B cell (primary cell): Measurements from ENCODE around the gene ANTKMT. TPM values are rescaled to one million over a fixed set of nuclear protein-coding genes. Genes with fewer than 3 reads are reported as not detected.
A peak's percentile ranks its signal among the peaks of the same experiment; 100 is the strongest.

Experiments
- ATAC-seq: fragments of 200-7000 bp; cut with Tn5 transposase; one replicate; pipeline ENCODE4 v1.10.0; 2021; ENCODE audit warnings: low read depth, mild to moderate bottlenecking, moderate number of reproducible peaks, moderate library complexity
- CTCF ChIA-PET: fragments of 350-600 bp; sonication (Branson Sonifier 250); formaldehyde crosslinking; loops from one replicate; lab custom pipeline; 2021; ENCODE audit warnings: antibody characterized with exemption, inconsistent platforms; lab: Charles Lee
- POLR2A ChIA-PET: fragments of 350-600 bp; sonication (Branson Sonifier 250); formaldehyde crosslinking; loops from one replicate; lab custom pipeline; 2021; ENCODE audit warnings: antibody characterized with exemption; lab: Charles Lee
- DNase-seq: peaks from one replicate; pipeline ENCODE4 v3.0.0; 2013
- H2AFZ ChIP-seq: 2 replicates; pipeline ENCODE4 v1.6.1; 2012; ENCODE audit warnings: mild to moderate bottlenecking, low read depth, low read length; ENCODE audit not compliant: insufficient read depth, poor library complexity, severe bottlenecking
- H3K27ac ChIP-seq, 2 donors: 1 replicate in 1 of 2; 2 replicates in 1 of 2; pipeline ENCODE4 v1.5.1; 2012 to 2013; ENCODE audit warnings: low read length in 2 of 2, mild to moderate bottlenecking in 2 of 2, moderate library complexity in 1 of 2
- H3K27me3 ChIP-seq, 4 experiments: fragments of 200-600 bp in 1 of 4; sonication (generic) in 1 of 4; replicated peaks in 1 of 4; 1 replicate in 2 of 4; 2 replicates in 2 of 4; pipeline versions ENCODE4 v1.6.1 to v1.7.0; 2013 to 2016; ENCODE audit warnings: low read length in 3 of 4, mild to moderate bottlenecking in 2 of 4, mixed read lengths in 1 of 4, moderate library complexity in 1 of 4; ENCODE audit not compliant: insufficient read depth in 4 of 4, control insufficient read depth in 3 of 4; ENCODE audit errors: control extremely low read depth in 1 of 4
- H3K36me3 ChIP-seq, 2 experiments: replicated peaks in 1 of 2; 1 replicate in 1 of 2; 2 replicates in 1 of 2; pipeline versions ENCODE4 v1.6.1 to v1.7.1; 2013; ENCODE audit warnings: low read length in 1 of 2; ENCODE audit not compliant: insufficient read depth in 2 of 2, control insufficient read depth in 1 of 2; ENCODE audit errors: control extremely low read depth in 1 of 2, extremely low read depth in 1 of 2
- H3K4me1 ChIP-seq, 2 donors: fragments of 200-600 bp in 1 of 2; sonication (generic) in 1 of 2; 1 replicate in 1 of 2; 2 replicates in 1 of 2; pipeline versions ENCODE4 v1.5.1 to v1.6.1; 2013 to 2017; ENCODE audit warnings: low read length in 2 of 2; ENCODE audit not compliant: control insufficient read depth in 2 of 2, insufficient read depth in 2 of 2
- H3K4me2 ChIP-seq: replicated peaks from 2 replicates; pipeline ENCODE3; 2012; ENCODE audit warnings: mild to moderate bottlenecking, low read depth, low read length; ENCODE audit not compliant: poor library complexity, severe bottlenecking
- H3K4me3 ChIP-seq, 5 experiments: fragments of 200-600 bp in 1 of 5; sonication (generic) in 1 of 5; 1 replicate in 3 of 5; 2 replicates in 2 of 5; pipeline versions ENCODE4 v1.5.1 to v1.7.0; 2011 to 2016; ENCODE audit warnings: low read length in 4 of 5, mild to moderate bottlenecking in 4 of 5, low read depth in 2 of 5, control low read depth in 1 of 5, moderate library complexity in 1 of 5; ENCODE audit not compliant: insufficient read depth in 1 of 5; ENCODE audit errors: control extremely low read depth in 1 of 5, extremely low read depth in 1 of 5
- H3K79me2 ChIP-seq: fragments of 200-600 bp; sonication (generic); one replicate; pipeline ENCODE4 v1.6.0; 2016; ENCODE audit warnings: low read length; ENCODE audit not compliant: control insufficient read depth, insufficient read depth
- H3K9ac ChIP-seq: fragments of 200-600 bp; sonication (generic); 2 replicates; pipeline ENCODE4 v1.6.1; 2017; ENCODE audit warnings: mild to moderate bottlenecking, low read length, moderate library complexity
- H3K9me3 ChIP-seq, 3 donors: one replicate each; pipeline versions ENCODE4 v1.6.1 to v1.7.1; 2013; ENCODE audit warnings: low read length in 2 of 3; ENCODE audit not compliant: control insufficient read depth in 2 of 3, insufficient read depth in 1 of 3; ENCODE audit errors: control extremely low read depth in 1 of 3
- H4K20me1 ChIP-seq: 2 replicates; pipeline ENCODE4 v1.6.0; 2012; ENCODE audit warnings: mild to moderate bottlenecking, low read length; ENCODE audit not compliant: insufficient read depth, control insufficient read depth, poor library complexity, severe bottlenecking
- H3K27ac Mint-ChIP-seq: one replicate; pipeline ENCODE4 v1.8.0; 2021; ENCODE audit warnings: mixed read lengths
- H3K27me3 Mint-ChIP-seq: one replicate; pipeline ENCODE4 v1.8.0; 2021; ENCODE audit warnings: mixed read lengths
- H3K4me1 Mint-ChIP-seq: one replicate; pipeline ENCODE4 v1.8.0; 2021; ENCODE audit warnings: mixed read lengths
- H3K4me3 Mint-ChIP-seq: one replicate; pipeline ENCODE4 v1.8.0; 2021; ENCODE audit warnings: mixed read lengths
- H3K9me3 Mint-ChIP-seq: one replicate; pipeline ENCODE4 v1.8.0; 2022; ENCODE audit warnings: mixed read lengths; ENCODE audit not compliant: insufficient read depth
- CTCF ChIP-seq: fragments of 200-600 bp; IDR thresholded peaks from one replicate; pipeline ENCODE4 v1.8.0; 2022; ENCODE audit warnings: antibody characterized with exemption, mild to moderate bottlenecking
- EZH2 ChIP-seq: IDR thresholded peaks from 2 replicates; pipeline ENCODE4 v1.6.1; 2012; ENCODE audit warnings: borderline replicate concordance, low read depth, mild to moderate bottlenecking, moderate library complexity, low read length; ENCODE audit not compliant: insufficient read depth, poor library complexity, severe bottlenecking
- WGBS: methylation state at CpG from one replicate; pipeline ENCODE4 v1.1.5; 2013; ENCODE audit warnings: missing lambda C conversion rate; ENCODE audit not compliant: insufficient coverage; 5-methylcytosine and 5-hydroxymethylcytosine counted together
- intact Hi-C: fragments of 100-400 bp; cut with micrococcal nuclease; formaldehyde crosslinking; loops from one replicate; pipeline ENCODE4 v1.10.0; 2022
- polyA plus RNA-seq: library from polyadenylated mRNA; depleted of rRNA; stranded (reverse); fragments of >200 nt; gene quantifications from 2 replicates; pipeline ENCODE4 v1.2.3, GENCODE V29; 2012
- total RNA-seq, 2 donors: library from RNA; stranded (reverse); fragments of 120-200 nt in 1 of 2; gene quantifications; 1 replicate in 1 of 2; 2 replicates in 1 of 2; pipeline versions ENCODE4 v1.2.3 to v1.2.4, GENCODE V29; 2013 to 2022

ANTKMT gene
- total and polyA plus RNA-seq, 2 donors (not counting 1 experiment from before 2014, with no cell fraction given): 41.0 to 54.1 TPM

- Histone ChIP-seq H3K79me2 (no peaks in the 10 kb centered on the region), H3K27me3 (peaks cover 0 to 73% (median 33%) of the 10 kb centered on the region in 4 experiments), H3K27ac (no peak overlapping the region), H3K9ac (no peak overlapping the region), H3K9me3 (peaks cover 0 to 20% (median 0%) of the 10 kb centered on the region in 3 donors), H3K36me3 (no peaks in the 10 kb centered on the region), H3K4me1 (peaks cover 14 to 20% of the 10 kb centered on the region in 2 donors), H3K4me3 (no peak overlapping the region), H4K20me1 (peaks cover 5% of the 10 kb centered on the region), H2AFZ (no peak overlapping the region), H3K4me2 (no peak overlapping the region)
- Mint-ChIP-seq H3K9me3 (no peaks in the 10 kb centered on the region), H3K4me1 (peaks cover 4% of the 10 kb centered on the region), H3K27me3 (peaks cover 26% of the 10 kb centered on the region), H3K27ac (no peak overlapping the region), H3K4me3 (no peak overlapping the region)
- intact Hi-C loops: loop anchor here (1.0 to 2.0 kb wide), 3 partner anchors 30 to 391 kb away; no protein-coding TSS in a partner anchor
- CTCF ChIA-PET: interaction anchor here (0.6 to 7.6 kb wide), 21 partner anchors 9 to 392 kb away, joined by 3 to 94 read pairs (median 4); partner anchors contain the start of genes ANTKMT, CHTF18, CIAO3 and RPUSD1
- WGBS: 11% methylated on average over 9 of the region's 25 CpGs
- peak; percentile 98 for TF ChIP-seq CTCF
- TF ChIP-seq EZH2: no peak
- peak; percentile 84 for DNase-seq
- ATAC-seq: peak; percentile 64
- POLR2A ChIA-PET: no interaction called here
Observed at GRCh38 chr16:711548-712320, 9.2 kb upstream of the ANTKMT start.
